Keratinocyte (primary cell): ENCODE measurements around the gene P2RY13.

ENCODE experiments used
- EZH2 ChIP-seq: IDR thresholded peaks from one replicate; pipeline ENCODE4 v1.6.1; 2012; ENCODE audit warnings: inconsistent platforms, mild to moderate bottlenecking, low read length, moderate library complexity
- TF ChIP-seq, protein P1 (sequence below), 3 experiments: IDR thresholded peaks in 1 of 3; conservative IDR thresholded peaks in 1 of 3; optimal IDR thresholded peaks in 1 of 3; 2 replicates in 2 of 3; 3 replicates in 1 of 3; pipeline versions ENCODE3 to v1.5.1; 2011; ENCODE audit warnings: low read length in 3 of 3, mild to moderate bottlenecking in 3 of 3, moderate library complexity in 2 of 3, control low read depth in 1 of 3, inconsistent platforms in 1 of 3; ENCODE audit not compliant: insufficient read depth in 2 of 3; ENCODE audit errors: extremely low read depth in 1 of 3

DNA sequence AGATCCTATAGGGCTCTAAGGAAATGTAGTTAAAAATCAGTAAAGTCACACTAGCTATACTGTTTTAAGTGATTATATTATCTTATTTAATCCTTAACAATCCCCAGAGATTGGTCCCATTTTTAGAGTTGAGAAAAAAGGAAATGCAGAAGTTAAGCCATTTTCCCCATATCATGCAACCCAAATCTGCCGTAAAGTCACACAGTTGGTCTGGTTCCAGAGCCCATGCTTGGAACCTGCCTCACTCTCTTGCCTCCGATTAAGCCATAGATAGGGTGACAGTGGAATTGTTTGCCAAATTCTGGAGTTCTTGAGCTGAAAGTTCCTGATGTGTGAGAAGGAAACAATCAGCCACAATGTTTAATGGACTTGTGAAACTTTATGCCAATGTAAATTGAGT is 2.3 kb upstream of the P2RY13 start:
- TF ChIP-seq, protein P1, sequence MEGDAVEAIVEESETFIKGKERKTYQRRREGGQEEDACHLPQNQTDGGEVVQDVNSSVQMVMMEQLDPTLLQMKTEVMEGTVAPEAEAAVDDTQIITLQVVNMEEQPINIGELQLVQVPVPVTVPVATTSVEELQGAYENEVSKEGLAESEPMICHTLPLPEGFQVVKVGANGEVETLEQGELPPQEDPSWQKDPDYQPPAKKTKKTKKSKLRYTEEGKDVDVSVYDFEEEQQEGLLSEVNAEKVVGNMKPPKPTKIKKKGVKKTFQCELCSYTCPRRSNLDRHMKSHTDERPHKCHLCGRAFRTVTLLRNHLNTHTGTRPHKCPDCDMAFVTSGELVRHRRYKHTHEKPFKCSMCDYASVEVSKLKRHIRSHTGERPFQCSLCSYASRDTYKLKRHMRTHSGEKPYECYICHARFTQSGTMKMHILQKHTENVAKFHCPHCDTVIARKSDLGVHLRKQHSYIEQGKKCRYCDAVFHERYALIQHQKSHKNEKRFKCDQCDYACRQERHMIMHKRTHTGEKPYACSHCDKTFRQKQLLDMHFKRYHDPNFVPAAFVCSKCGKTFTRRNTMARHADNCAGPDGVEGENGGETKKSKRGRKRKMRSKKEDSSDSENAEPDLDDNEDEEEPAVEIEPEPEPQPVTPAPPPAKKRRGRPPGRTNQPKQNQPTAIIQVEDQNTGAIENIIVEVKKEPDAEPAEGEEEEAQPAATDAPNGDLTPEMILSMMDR (optimal IDR thresholded peaks at IDR 0.05 in 1 of 3, IDR thresholded peaks at IDR 0.05 in 1 of 3, conservative IDR thresholded peaks at IDR 0.05 in 1 of 3; ENCODE audit: extremely low read depth in 1 of 3, insufficient read depth in 2 of 3, low read length in 3 of 3) = no peak
- no peak for TF ChIP-seq EZH2
